WTC11 (cell line): ENCODE data around the gene COL4A3.

Experiments
- GABPB1 ChIP-seq: sonication (generic); formaldehyde crosslinking; IDR thresholded peaks from 2 replicates; pipeline ENCODE4 v1.8.1; 2023; ENCODE audit warnings: mild to moderate bottlenecking, missing genetic modification reagents
- JAZF1 ChIP-seq: fragments of 250-450 bp; sonication (Bioruptor Pico); IDR thresholded peaks from 2 replicates; pipeline ENCODE4 v1.9.0; 2021; ENCODE audit warnings: moderate library complexity, mild to moderate bottlenecking, inconsistent platforms
- MXD4 ChIP-seq: fragments of 250-450 bp; sonication (Bioruptor Pico); IDR thresholded peaks from 2 replicates; pipeline ENCODE4 v1.8.0; 2021; ENCODE audit warnings: mild to moderate bottlenecking, moderate library complexity, borderline replicate concordance
- NFYB ChIP-seq: sonication (generic); formaldehyde crosslinking; conservative IDR thresholded peaks from 2 replicates; pipeline ENCODE4 v1.8.0; 2022; ENCODE audit warnings: low read depth, missing genetic modification reagents
- NR2C2 ChIP-seq: sonication (generic); formaldehyde crosslinking; IDR thresholded peaks from 2 replicates; pipeline ENCODE4 v1.8.0; 2022; ENCODE audit warnings: mild to moderate bottlenecking, missing genetic modification reagents
- ZNF671 ChIP-seq: fragments of 250-450 bp; sonication (Bioruptor Pico); IDR thresholded peaks from 2 replicates; pipeline ENCODE4 v1.8.0; 2021; ENCODE audit warnings: mild to moderate bottlenecking
- ZSCAN18 ChIP-seq: fragments of 250-450 bp; sonication (Bioruptor Pico); IDR thresholded peaks from 2 replicates; pipeline ENCODE4 v2.1.2; 2022; ENCODE audit warnings: mild to moderate bottlenecking, moderate library complexity
- TF ChIP-seq, protein P1 (sequence below): fragments of 200-600 bp; IDR thresholded peaks from 2 replicates; pipeline ENCODE4 v1.8.0; 2022; ENCODE audit warnings: antibody characterized with exemption
- TF ChIP-seq, protein P2 (sequence below): sonication (generic); formaldehyde crosslinking; conservative IDR thresholded peaks from 2 replicates; pipeline ENCODE4 v1.8.1; 2022; ENCODE audit warnings: mild to moderate bottlenecking, missing genetic modification reagents

DNA sequence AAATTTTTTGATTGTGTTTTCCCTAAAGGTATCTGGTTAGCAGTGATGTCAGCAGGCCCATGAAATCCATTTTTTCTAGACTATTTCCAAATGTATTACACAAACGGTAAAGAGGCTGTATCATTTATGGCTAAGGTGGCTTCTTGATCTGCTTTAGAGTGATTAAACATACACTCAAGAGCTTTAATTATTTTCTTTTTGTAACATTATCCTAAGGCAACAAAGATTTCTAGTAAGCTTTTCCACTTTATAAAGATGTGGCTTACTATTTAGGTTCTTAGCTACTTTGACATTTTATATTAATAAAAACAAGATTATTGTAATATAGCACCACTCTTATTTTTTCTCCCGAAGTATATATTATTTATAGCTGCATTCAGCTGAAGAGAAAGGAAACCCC lies 177.1 kb downstream of the COL4A3 start:
- no peak for TF ChIP-seq ZNF671 (CRISPR knock-in tag)
- TF ChIP-seq GABPB1: no peak
- TF ChIP-seq, protein P1, sequence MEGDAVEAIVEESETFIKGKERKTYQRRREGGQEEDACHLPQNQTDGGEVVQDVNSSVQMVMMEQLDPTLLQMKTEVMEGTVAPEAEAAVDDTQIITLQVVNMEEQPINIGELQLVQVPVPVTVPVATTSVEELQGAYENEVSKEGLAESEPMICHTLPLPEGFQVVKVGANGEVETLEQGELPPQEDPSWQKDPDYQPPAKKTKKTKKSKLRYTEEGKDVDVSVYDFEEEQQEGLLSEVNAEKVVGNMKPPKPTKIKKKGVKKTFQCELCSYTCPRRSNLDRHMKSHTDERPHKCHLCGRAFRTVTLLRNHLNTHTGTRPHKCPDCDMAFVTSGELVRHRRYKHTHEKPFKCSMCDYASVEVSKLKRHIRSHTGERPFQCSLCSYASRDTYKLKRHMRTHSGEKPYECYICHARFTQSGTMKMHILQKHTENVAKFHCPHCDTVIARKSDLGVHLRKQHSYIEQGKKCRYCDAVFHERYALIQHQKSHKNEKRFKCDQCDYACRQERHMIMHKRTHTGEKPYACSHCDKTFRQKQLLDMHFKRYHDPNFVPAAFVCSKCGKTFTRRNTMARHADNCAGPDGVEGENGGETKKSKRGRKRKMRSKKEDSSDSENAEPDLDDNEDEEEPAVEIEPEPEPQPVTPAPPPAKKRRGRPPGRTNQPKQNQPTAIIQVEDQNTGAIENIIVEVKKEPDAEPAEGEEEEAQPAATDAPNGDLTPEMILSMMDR: no peak
- no peak for TF ChIP-seq MXD4
- TF ChIP-seq NR2C2 (CRISPR knock-in tag): no peak
- TF ChIP-seq ZSCAN18 (CRISPR knock-in tag): no peak
- TF ChIP-seq JAZF1 (CRISPR knock-in tag): no peak
- TF ChIP-seq, protein P2, sequence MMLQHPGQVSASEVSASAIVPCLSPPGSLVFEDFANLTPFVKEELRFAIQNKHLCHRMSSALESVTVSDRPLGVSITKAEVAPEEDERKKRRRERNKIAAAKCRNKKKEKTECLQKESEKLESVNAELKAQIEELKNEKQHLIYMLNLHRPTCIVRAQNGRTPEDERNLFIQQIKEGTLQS (CRISPR knock-in tag): no peak
- TF ChIP-seq NFYB (CRISPR knock-in tag): no peak
